Adrenal gland (tissue), 5 donors: ENCODE measurements around the gene IRF9.

ENCODE experiments used
- CTCF ChIP-seq, 6 experiments: fragments of 450-650 bp in 4 of 6; fragments of 200-600 bp in 2 of 6; sonication (generic) in 1 of 6; IDR thresholded peaks; 1 replicate in 5 of 6; 2 replicates in 1 of 6; pipeline versions ENCODE4 v1.5.1 to v1.8.0; 2016 to 2021; ENCODE audit warnings: antibody characterized with exemption in 6 of 6, mild to moderate bottlenecking in 2 of 6, moderate library complexity in 1 of 6
- POLR2A ChIP-seq, 2 donors: fragments of 450-650 bp; IDR thresholded peaks; one replicate each; pipeline ENCODE4 v1.6.1; 2017; ENCODE audit warnings: antibody characterized with exemption in 2 of 2, mild to moderate bottlenecking in 2 of 2, moderate library complexity in 1 of 2
- donor health status: DM: no; HTN: no; CAD: no.

- TF ChIP-seq POLR2A (IDR thresholded peaks at IDR 0.05) (peak; percentile 65 to 82), CTCF (IDR thresholded peaks at IDR 0.05) (no peak)
These were observed 34.4 kb downstream of the IRF9 start, which contains the start of gene TM9SF1 for GRCh38 chr14:24195186-24196070.
